ENCODE data around the gene EIF4G3.
"Not testable (repeated sequence)": the region's sequence is repeated elsewhere in the genome, so short reads cannot be mapped to it uniquely, and the experiment has no call there.

EIF4G3 gene, protein sequence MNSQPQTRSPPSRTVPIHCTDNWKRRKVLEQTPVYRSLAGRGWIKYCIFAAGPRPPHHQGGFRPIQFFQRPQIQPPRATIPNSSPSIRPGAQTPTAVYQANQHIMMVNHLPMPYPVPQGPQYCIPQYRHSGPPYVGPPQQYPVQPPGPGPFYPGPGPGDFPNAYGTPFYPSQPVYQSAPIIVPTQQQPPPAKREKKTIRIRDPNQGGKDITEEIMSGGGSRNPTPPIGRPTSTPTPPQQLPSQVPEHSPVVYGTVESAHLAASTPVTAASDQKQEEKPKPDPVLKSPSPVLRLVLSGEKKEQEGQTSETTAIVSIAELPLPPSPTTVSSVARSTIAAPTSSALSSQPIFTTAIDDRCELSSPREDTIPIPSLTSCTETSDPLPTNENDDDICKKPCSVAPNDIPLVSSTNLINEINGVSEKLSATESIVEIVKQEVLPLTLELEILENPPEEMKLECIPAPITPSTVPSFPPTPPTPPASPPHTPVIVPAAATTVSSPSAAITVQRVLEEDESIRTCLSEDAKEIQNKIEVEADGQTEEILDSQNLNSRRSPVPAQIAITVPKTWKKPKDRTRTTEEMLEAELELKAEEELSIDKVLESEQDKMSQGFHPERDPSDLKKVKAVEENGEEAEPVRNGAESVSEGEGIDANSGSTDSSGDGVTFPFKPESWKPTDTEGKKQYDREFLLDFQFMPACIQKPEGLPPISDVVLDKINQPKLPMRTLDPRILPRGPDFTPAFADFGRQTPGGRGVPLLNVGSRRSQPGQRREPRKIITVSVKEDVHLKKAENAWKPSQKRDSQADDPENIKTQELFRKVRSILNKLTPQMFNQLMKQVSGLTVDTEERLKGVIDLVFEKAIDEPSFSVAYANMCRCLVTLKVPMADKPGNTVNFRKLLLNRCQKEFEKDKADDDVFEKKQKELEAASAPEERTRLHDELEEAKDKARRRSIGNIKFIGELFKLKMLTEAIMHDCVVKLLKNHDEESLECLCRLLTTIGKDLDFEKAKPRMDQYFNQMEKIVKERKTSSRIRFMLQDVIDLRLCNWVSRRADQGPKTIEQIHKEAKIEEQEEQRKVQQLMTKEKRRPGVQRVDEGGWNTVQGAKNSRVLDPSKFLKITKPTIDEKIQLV (N-terminal part only)

GRCh38 chr1:21176586-21177555, at the start of gene EIF4G3:
TSS of gene EIF4G3 (minus strand) at chr1:21176897. CDS start at chr1:21002742, 174,155 bp downstream.
- peak; percentile 96 to 100 for DNase-seq (ENCODE audit: low read depth in 2 of 2)

- no peak for DNase-seq (ENCODE audit: low read depth in 2 of 2)
Measured at GRCh38 chr1:21225065-21225464, 48.4 kb upstream of the EIF4G3 start.

- no peak for DNase-seq (ENCODE audit: low read depth in 2 of 2)
Measured at GRCh38 chr1:21220815-21221214, 44.1 kb upstream of the EIF4G3 start.

GRCh38 chr1:21219674-21220073, 43.0 kb upstream of the EIF4G3 start:
- no peak for DNase-seq (ENCODE audit: low read depth in 2 of 2)

GRCh38 chr1:21217812-21218596, 41.3 kb upstream of the EIF4G3 start:
- no peak for DNase-seq (ENCODE audit: low read depth in 2 of 2)

GRCh38 chr1:21216835-21217811, 40.4 kb upstream of the EIF4G3 start:
- DNase-seq (ENCODE audit: low read depth in 2 of 2), result peak; percentile 24 to 50

DNA sequence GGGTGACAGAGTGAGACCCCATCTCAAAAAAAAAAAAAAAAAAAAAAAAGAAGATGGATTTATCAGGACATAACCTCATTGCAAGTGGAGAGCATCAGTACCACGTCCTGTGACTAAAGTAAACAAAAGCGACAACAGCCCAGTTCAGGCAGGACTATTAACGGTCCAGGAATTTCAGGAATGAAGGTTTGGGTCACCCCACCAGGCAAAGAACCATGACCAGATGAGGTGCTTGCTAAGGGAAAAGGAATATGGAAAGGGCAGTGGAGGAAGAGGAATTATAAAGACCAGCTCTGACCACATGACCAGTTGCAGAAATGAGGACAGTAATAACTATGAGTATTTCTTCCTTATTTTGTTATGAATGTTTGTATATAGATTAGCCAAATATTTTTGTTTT, 35.4 kb upstream of the EIF4G3 start:
- no peak for DNase-seq (ENCODE audit: low read depth in 2 of 2)

DNA sequence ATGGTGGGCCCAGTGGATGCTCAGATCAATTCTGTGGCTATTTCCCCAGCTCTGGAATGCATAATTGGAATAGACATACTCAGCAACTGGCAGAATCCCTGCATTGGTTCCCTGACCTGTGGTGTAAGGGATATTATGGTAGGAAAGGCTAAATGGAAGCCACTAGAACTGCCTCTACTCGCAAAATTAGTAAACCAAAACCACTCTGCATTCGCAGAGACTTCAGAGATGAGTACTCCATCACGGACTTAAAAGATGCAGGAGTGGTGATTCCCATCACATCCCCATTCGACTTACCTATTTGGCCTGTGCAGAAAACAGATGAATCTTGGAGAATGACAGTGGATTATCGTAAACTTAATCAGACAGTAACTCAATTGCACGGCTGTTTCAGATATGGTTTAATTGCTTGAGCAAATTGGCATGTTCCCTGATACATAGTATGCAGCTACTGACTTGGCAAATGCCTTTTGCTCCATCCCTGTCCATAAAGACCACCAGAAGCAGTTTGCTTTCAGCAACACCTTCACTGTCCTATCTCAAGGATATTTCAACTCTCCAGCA, 31.5 kb upstream of the EIF4G3 start:
- DNase-seq (ENCODE audit: low read depth in 2 of 2), result not testable (repeated sequence)

DNA sequence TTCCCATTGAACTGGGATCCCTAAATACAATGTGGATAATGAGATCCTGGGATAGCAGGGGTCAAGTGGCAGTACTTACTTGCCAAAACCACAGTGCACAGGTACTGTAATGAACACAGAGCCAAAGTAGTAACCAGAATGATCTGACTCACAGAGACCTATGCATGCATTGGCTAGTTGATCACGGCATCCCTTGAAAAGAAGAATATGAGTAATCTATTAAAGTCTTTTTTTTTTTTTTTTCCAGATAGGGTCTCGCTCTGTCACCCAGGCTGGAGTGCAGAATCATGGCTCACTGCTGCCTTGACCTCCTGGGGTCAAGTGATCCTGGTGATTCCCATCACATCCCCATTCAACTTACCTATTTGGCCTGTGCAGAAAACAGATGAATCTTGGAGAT, 29.4 kb upstream of the EIF4G3 start:
- DNase-seq (ENCODE audit: low read depth in 2 of 2), result no peak

DNA sequence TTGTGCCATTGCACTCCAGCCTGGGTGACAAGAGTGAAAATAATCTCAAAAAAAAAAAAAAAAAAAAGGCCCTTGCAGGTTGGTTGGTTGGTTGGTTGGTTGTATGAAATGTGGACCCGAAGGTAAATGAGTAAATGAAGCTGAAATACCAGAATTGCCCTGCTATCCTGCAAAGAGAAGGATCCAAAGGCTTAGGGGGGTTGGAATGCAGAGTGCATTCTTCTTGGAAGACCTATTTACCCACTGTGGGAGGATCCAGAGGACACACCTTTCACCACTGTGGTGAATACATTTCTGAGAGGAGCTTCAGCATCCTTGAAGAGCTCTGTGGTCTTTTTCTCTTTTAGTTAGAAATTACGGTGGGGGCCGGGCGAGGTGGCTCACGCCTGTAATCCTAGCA, 28.7 kb upstream of the EIF4G3 start:
- DNase-seq (ENCODE audit: low read depth in 2 of 2), result no peak

DNA sequence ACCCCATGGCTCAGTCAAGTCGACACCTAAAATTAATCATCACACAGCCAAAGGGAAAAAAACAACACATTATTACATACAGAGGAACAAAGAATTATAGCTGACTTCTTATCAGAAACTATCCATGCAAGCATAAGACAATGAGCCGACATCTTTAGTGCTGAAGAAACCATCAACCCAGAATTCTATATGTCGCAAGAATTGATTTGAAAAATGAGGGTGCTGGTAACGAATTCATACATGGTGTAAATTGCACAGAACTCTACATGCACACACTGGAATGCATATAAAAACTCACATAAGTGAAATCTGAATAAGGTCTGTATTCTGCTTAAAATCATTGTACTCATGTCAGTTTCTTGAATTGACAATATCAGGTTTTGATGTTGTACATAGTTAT, 25.0 kb upstream of the EIF4G3 start:
- DNase-seq (ENCODE audit: low read depth in 2 of 2), result no peak

DNA sequence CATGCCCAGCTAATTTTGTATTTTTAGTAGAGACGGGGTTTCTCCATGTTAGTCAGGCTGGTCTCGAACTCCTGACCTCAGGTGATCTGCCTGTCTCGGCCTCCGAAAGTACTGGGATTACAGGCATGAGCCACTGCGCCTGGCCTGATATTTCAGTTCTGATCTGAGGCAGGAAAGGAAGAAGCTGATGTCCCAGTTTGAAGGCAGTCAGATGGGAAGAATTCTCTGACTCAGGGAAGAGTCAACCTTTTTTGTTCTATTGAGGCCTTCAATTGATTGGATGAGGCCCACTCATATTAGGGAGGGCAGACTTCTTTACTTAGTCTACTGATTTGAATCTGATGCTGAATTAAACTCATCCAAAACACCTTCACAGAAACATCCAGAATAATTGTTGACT, 24.5 kb upstream of the EIF4G3 start:
- not testable (repeated sequence) for DNase-seq (ENCODE audit: low read depth in 2 of 2)

DNA sequence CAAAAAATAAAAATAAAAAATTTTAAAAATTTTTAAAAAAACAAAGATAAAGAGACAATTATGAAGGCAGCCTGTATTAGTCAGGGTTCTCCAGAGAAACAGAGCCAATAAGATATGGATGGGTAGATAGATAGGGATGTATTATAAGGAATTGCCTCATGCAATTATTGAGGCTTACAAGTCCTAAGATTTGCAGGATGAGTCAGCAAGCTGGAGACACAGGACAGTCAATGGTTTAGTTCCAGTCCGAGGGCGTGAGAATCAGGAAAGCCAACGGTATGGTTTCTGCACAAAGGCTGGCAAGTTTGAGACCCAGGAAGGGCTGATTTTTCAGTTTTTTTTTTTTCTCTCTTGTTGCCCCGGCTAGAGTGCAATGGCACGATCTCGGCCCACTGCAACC, 24.1 kb upstream of the EIF4G3 start:
- DNase-seq (ENCODE audit: low read depth in 2 of 2), result no peak

DNA sequence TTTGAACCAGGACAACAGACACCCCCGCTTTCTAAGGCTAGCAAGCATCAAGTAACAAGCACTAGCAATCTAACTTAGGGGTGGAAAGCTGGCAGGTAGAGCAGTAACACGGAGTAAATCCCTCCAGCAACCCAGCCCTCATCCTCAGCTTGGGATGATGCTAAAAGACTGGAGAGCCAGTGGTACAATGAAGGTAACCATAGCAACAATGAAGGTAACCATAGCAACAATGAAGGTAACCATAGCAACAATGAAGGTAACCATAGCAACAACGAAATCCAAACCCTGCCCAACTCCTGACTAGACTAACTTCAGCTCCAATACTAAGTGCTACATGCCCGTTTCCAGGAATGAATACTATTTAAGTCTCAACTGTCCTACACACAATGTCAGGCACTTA, 22.2 kb upstream of the EIF4G3 start:
- no peak for DNase-seq (ENCODE audit: low read depth in 2 of 2)

DNA sequence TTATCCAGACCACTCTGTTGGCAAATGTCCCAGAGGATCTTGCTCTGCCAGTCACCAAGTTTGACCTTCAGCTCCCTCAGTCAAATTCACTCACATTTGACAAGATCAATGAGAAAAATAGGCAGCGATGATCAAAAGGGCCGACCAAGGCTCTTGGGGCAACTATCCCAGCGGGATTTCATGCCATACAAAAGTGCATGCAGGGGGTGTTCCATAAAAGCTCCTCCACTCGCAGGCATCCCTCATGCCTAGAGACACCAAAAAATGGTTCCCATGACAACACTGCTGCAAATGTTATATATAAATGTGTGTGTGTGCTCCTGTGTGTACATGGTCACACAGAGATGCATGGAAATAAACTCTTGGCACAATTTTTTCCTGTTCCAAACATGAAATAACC, 16.2 kb upstream of the EIF4G3 start:
- no peak for DNase-seq (ENCODE audit: low read depth in 2 of 2)

- DNase-seq (ENCODE audit: low read depth in 2 of 2), result no peak
Measured at GRCh38 chr1:21192284-21192683, 15.6 kb upstream of the EIF4G3 start.

GRCh38 chr1:21190771-21191170, 14.1 kb upstream of the EIF4G3 start:
- not testable (repeated sequence) for DNase-seq (ENCODE audit: low read depth in 2 of 2)

GRCh38 chr1:21189906-21190500, 13.3 kb upstream of the EIF4G3 start:
- no peak for DNase-seq (ENCODE audit: low read depth in 2 of 2)

Measured in stimulated activated CD4-positive, alpha-beta T cell treated with anti-CD3 and anti-CD28 coated beads, Interleukin-1b, Interleukin-23, amount 100 ng/mL, for 1 hour (primary cell).